ENCODE results near the gene AMOTL2.

GRCh38 chr3:134409041-134409440 lies 34.8 kb upstream of the AMOTL2 start:
- TF ChIP-seq EZH2phosphoT487 (IDR thresholded peaks at IDR 0.05; ENCODE audit: insufficient read depth, low read depth) = no peak
- TF ChIP-seq EZH2 (IDR thresholded peaks at IDR 0.05; ENCODE audit: insufficient read depth, poor library complexity, severe bottlenecking) = no peak
